ENCODE measurements around the gene SMIM27. TPM values are rescaled to one million over a fixed set of nuclear protein-coding genes. Genes with fewer than 3 reads are reported as not detected.

Gene SMIM27
- total RNA-seq, 2 experiments from 2014 or later, result 13.3 to 15.9 TPM

Other genes starting within 250 kb of the SMIM27 start
- 10 to 100 TPM; 16.3 to 16.7 TPM for gene ACO1, start 167.7 kb upstream of the SMIM27 start, total RNA-seq
- gene RIGI, start 26.1 kb upstream of the SMIM27 start, total RNA-seq, result 1 to 10 TPM; 8.6 to 9.9 TPM
- 10 to 100 TPM; 21.1 to 21.7 TPM for gene TOPORS, start 259 bp downstream of the SMIM27 start, total RNA-seq
- gene NDUFB6, start 20.8 kb downstream of the SMIM27 start, total RNA-seq, result 10 to 100 TPM; 59.3 to 60.2 TPM
- under 1 TPM; 0.04 TPM for gene TAF1L, start 83.3 kb downstream of the SMIM27 start, total RNA-seq
- not detected for gene TMEM215, start 231.2 kb downstream of the SMIM27 start, total RNA-seq

All from activated naive CD8-positive, alpha-beta T cell treated with anti-CD3 and anti-CD28 coated beads for 36 hours (primary cell).